Natural killer cell treated with Interleukin-12 subunit alpha and Interleukin-12 subunit beta and Interleukin-15 and Interleukin-18, amount 100 ng/mL, for 72 hours (primary cell): ENCODE data around the gene FERD3L. TPM values are rescaled to one million over a fixed set of nuclear protein-coding genes. Genes with fewer than 3 reads are reported as not detected.

Experiments
- ATAC-seq, 2 donors: fragments of 150-1000 bp; cut with Tn5 transposase in 1 of 2; sonication (Bioruptor Pico), chemical (Tn5 transposase) in 1 of 2; 2 replicates each; pipeline ENCODE4 v1.10.0; 2021
- DNase-seq: peaks from one replicate; pipeline ENCODE4 v3.0.0; 2022; ENCODE audit warnings: low spot score
- H3K27ac Mint-ChIP-seq, 2 donors: 1 replicate in 1 of 2; 2 replicates in 1 of 2; pipeline ENCODE4 v1.8.0; 2022; ENCODE audit warnings: mixed read lengths in 2 of 2, mild to moderate bottlenecking in 1 of 2, moderate library complexity in 1 of 2
- H3K27me3 Mint-ChIP-seq, 2 donors: 1 replicate in 1 of 2; 2 replicates in 1 of 2; pipeline ENCODE4 v1.8.0; 2022; ENCODE audit warnings: mixed read lengths in 2 of 2
- H3K36me3 Mint-ChIP-seq: one replicate; pipeline ENCODE4 v1.8.0; 2022; ENCODE audit warnings: mixed read lengths
- H3K4me1 Mint-ChIP-seq, 2 donors: 1 replicate in 1 of 2; 2 replicates in 1 of 2; pipeline ENCODE4 v1.8.0; 2022; ENCODE audit warnings: low read depth in 2 of 2, mixed read lengths in 2 of 2, mild to moderate bottlenecking in 1 of 2
- H3K4me3 Mint-ChIP-seq: one replicate; pipeline ENCODE4 v1.8.0; 2022; ENCODE audit warnings: mixed read lengths
- H3K9me3 Mint-ChIP-seq: 2 replicates; pipeline ENCODE4 v1.8.0; 2022; ENCODE audit warnings: mixed read lengths
- total RNA-seq, 2 donors: library from RNA; stranded (reverse); gene quantifications; one replicate each; pipeline ENCODE4 v1.2.3, GENCODE V29; 2022

FERD3L gene
- total RNA-seq, 2 donors from 2014 or later = not detected

DNA sequence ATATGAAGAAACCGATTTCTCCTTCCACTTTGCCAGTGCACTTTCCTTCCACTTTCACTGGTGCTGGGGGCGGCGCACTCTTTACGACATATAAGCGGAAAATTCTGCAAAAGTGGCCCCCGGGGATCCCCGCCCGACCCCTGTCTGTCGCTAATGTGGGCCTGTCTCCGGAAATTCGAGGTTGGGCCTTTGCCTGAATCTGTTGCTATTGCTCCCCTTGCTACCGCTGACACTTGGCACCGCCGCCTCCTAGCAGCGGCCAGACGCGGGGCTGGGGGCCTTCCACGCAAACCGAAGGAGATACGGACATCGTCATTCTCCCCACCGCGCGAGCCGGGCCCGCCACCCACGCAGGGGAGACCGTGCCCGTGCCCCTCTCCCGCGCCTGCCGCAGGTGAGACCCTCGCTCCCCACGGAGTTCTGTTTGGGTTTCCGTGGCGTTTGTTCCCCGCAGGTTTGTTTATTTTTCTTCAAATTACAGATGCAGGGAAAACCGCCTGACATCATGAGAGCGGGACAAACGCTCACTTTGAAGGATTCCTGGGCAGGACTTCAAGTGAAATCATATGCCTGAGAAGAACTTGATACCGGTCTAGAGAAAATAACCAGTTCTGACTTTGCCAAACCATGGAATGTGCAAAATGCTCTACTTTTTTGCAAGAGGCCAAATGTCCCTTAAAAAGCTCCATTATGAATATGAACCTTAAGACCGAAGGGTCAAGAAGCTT, 32.8 kb downstream of the FERD3L start:
- DNase-seq (no peak), ATAC-seq (no peak)
- peaks cover 14% of the 10 kb centered on the region for H3K36me3 Mint-ChIP-seq
- H3K27me3 Mint-ChIP-seq = peaks cover 50 to 82% of the 10 kb centered on the region in 2 donors
- H3K27ac Mint-ChIP-seq = no peak overlapping the region
- no peak overlapping the region for H3K4me3 Mint-ChIP-seq
- peaks cover 3% of the 10 kb centered on the region for H3K9me3 Mint-ChIP-seq
- peaks cover 6 to 13% of the 10 kb centered on the region in 2 donors for H3K4me1 Mint-ChIP-seq

DNA sequence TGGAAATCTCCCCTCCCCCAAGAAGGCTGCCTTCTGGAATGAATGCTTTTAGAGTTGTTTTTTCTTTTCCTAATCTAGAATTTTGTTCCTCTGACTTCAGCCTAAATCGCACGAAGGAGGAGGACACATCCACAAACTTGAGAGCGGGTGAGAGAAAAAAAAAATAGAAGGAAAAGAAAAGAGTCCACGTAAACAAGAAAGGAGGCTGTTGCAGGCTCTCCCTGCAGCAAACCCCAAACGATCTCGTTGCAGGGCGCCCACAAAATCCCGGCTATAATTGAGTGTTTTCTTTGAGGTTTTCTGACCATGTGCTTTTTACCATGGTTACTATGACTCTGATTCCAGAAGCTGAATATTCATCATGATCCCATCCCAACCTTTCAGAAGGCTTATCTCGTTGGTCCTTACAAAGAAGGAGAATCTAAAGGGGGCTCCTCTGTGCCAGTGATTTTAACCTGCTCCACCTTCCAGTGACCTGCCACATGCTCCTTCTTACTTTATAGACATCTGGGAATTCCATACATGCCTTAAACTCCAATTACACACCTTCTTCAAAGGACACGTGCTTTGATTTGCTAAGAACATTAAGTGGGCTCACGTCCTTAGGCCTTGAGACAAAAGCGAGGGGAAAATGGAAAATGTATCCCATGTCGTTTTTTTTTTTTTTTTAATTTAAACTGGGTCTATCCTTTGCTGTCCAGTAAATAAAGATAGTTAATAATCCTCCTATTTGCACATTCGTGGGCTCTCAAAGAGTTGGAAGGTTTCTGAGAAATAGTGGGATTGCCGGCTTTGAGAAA, 33.5 kb downstream of the FERD3L start:
- H3K27ac Mint-ChIP-seq = no peak overlapping the region
- H3K4me1 Mint-ChIP-seq = peaks cover 6 to 16% of the 10 kb centered on the region in 2 donors
- no peak for ATAC-seq
- H3K36me3 Mint-ChIP-seq = peaks cover 14% of the 10 kb centered on the region
- no peak for DNase-seq
- peaks cover 3% of the 10 kb centered on the region for H3K9me3 Mint-ChIP-seq
- peaks cover 54 to 90% of the 10 kb centered on the region in 2 donors for H3K27me3 Mint-ChIP-seq
- no peak overlapping the region for H3K4me3 Mint-ChIP-seq

DNA sequence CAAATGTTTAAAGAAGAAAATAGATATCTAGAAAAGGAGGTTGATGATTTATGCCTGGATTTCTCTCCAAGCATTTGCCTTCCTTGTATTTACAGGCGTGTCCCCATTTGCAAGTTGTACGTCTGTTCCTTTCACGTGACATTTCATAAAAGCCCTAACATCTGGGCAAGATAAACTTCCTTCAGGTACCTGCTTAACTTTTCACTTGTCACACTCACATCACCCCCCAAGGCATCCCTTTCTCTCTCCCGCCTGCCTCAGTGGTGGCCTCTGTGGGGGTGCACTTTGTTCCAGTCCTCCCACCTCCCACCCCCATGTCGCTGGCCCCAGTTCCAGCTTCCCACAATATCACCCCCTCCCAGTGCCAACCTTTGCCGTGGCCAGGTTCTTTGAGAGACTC, 34.4 kb downstream of the FERD3L start:
- H3K27ac Mint-ChIP-seq = no peak overlapping the region
- ATAC-seq = no peak
- peaks cover 55 to 93% of the 10 kb centered on the region in 2 donors for H3K27me3 Mint-ChIP-seq
- peaks cover 2 to 12% of the 10 kb centered on the region in 2 donors for H3K4me1 Mint-ChIP-seq
- H3K4me3 Mint-ChIP-seq = no peak overlapping the region
- peaks cover 3% of the 10 kb centered on the region for H3K9me3 Mint-ChIP-seq
- H3K36me3 Mint-ChIP-seq = peaks cover 14% of the 10 kb centered on the region
- no peak for DNase-seq

DNA sequence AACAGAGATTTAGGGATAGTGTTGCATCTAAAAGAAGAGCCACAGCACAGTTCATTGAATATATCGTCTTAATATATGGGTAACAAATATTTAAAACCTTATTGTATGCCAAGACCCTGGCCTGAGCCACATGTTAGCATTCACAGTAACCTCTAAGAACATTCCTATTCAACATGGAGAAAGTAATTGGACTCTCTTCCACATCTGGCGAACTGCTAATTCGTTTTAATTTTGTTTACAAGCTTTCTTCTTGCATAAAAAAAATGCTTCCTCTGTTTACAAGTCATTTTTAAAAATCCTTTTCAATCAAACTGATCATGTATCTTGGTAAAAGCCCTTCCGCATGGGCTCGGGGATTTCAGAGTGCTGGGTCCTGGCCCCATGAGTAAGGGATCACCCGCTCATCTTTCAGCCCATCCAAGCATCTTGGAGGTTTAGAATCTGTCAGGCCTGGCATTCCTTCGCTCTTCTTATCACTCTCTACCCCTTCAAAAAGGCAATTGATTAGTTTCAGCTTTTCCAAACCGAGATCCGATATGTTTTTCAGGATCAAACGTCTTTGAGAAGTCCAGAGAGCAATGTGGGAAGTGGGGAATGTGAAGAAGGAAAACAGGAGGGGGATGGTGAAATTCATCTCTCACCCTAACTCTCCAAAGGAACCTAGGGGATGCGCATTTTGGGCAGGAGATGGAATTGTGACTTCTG, 35.0 kb downstream of the FERD3L start:
- ATAC-seq (no peak), DNase-seq (no peak)
- H3K4me3 Mint-ChIP-seq = no peak overlapping the region
- H3K27ac Mint-ChIP-seq = no peak overlapping the region
- peaks cover 14% of the 10 kb centered on the region for H3K36me3 Mint-ChIP-seq
- H3K4me1 Mint-ChIP-seq = peaks cover 2 to 11% of the 10 kb centered on the region in 2 donors
- peaks cover 3% of the 10 kb centered on the region for H3K9me3 Mint-ChIP-seq
- H3K27me3 Mint-ChIP-seq = peaks cover 58 to 97% of the 10 kb centered on the region in 2 donors

DNA sequence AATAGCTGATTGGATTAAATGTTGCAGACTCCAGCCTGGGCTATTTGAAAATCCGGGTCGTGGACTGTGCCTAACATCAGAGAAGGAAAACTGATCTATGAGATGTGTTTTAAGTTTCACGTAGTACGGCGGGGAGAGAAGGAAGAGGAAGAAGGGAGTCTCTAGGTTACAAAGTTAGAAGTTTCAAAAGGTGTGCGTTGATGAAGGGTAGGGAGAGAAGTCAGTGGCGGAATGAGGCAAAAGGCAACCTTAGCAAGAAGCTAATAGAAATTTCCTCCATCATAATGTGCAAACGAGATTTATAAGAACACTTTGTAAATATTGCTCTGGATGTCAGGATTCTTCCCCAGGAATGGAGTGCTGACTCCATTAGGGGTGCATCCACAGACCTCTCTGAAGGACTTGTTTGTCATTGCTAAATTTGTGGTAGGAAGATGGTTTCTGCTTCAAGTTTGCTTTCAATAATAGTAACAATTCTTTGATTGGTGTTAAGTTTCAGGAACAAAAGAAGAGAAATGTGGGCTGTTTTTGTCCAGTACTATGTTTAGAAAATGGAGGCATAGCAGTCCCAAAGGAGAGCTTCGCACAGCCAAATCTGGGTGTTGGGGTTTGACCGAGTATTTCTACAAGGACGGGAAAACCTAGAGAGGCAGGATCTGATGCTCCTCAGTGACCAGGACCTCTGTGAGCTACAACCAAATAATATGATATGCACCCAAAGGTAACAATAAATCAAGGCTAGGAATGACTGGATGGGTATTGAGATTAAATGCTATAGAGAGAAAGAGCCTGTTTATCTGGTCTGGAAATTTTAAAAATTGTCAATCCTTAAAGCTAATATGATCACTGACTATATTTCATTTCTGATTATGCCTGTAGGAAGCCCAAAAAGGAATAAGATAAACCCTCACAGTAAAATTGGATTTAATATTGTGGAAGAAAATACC, 35.9 kb downstream of the FERD3L start:
- no peak for ATAC-seq
- Mint-ChIP-seq H3K4me3 (no peak overlapping the region), H3K9me3 (peaks cover 3% of the 10 kb centered on the region), H3K4me1 (peaks cover 2 to 11% of the 10 kb centered on the region in 2 donors), H3K27ac (no peak overlapping the region), H3K27me3 (peaks cover 61 to 99% of the 10 kb centered on the region in 2 donors), H3K36me3 (peaks cover 10% of the 10 kb centered on the region)
- DNase-seq = no peak

DNA sequence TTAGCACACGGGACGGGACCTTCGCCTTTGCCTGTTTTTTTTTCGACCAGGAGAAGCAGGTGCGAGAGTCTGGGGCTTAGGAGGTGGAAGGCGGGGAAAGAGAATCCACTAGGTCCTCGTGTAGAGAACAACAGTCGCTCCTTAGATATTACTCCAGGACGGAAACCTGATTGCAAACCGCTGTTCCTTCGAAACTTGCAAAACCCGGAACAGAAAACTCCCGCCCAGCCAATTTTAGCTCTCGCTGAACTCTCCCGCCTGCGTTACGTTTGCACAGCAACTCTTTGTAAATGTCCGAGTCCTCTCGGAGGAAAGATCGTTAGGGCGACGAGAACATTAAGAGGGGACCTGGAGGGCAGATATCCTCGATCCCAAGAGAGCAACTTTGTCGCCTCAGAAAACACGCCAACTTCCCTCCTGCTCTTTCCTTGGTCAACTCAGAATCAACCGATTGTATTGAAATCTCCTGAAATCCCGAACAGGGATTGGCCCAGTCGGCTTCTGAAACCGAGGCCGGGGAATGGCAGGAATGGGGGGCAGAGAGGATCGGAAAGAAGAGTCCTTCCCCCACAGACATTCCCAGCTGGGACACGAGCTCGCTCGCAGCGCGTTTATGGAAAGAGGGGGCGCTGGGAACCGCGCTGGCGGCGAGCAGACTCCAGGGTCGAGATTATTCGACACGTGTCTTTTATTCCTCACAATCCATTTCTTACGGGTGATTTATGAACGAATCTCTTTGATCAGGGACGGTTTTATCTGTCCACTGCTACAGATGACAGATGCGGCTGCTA, 37.7 kb downstream of the FERD3L start:
- Mint-ChIP-seq H3K4me3 (peak overlapping the region; percentile 10), H3K27me3 (peaks cover 64 to 97% of the 10 kb centered on the region in 2 donors), H3K36me3 (peaks cover 10% of the 10 kb centered on the region), H3K9me3 (peaks cover 3% of the 10 kb centered on the region), H3K27ac (no peak overlapping the region), H3K4me1 (peaks cover 2 to 11% of the 10 kb centered on the region in 2 donors)
- ATAC-seq (no peak), DNase-seq (no peak)

DNA sequence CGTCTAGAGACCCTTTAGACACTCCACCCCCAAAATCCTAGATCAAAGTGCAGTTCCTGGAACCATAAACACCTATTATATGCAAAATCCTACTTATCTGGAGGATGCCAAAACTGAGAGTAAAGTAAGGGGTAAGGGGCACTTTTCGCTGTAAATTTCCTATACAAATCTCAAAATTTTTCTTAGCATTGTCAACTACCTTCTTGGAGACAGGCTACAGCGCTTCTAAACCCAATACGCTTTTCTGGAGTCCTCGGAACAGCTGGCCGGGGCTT, 38.2 kb downstream of the FERD3L start:
- DNase-seq = no peak
- H3K36me3 Mint-ChIP-seq = peaks cover 10% of the 10 kb centered on the region
- H3K9me3 Mint-ChIP-seq = peaks cover 3% of the 10 kb centered on the region
- H3K27me3 Mint-ChIP-seq = peaks cover 64 to 92% of the 10 kb centered on the region in 2 donors
- H3K27ac Mint-ChIP-seq = no peak overlapping the region
- peaks cover 2 to 11% of the 10 kb centered on the region in 2 donors for H3K4me1 Mint-ChIP-seq
- no peak for ATAC-seq
- H3K4me3 Mint-ChIP-seq = peak overlapping the region; percentile 10

DNA sequence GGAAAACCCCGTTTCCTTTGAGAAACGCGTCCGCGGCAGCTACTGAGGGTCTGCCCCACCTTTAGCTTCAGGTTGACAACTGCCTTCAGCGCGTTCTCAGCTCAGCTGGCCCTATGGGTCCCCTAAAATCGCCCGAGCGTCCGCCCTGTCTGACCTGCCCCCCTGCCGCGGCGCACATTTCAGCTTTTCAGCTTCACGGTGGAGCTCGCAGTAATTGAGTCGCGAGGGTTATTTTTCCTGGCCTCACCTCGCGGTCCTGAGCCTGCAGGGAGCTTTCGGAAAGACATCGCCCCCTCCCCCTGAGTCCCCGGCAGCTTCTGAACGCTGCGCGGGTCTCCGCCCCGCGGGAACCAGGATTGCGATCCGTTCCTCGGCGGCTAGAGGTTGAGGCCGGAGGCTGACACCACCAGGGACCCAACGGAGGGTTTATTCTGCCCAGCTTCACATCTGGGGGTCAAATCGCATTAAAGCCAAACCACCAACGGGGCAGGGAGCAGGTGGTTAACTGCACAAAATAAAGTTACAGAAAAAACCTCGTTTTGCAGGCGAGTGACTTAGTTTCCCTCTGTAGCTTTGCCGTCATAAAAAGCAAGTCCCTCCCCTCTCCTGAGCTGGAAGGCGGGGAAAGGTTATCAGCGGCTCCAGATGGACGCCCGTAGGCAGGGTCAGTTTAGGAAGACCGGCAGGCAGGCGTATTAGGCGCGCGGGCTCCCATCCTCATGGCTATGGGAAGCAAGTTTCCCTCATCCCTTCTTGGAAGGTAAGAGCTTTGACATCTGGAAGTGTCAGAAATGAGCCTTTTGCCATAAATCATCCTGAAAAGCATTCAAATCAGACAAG, 38.8 kb downstream of the FERD3L start:
- no peak for DNase-seq
- Mint-ChIP-seq H3K36me3 (peaks cover 10% of the 10 kb centered on the region), H3K27me3 (peaks cover 60 to 86% of the 10 kb centered on the region in 2 donors), H3K9me3 (peaks cover 3% of the 10 kb centered on the region), H3K4me3 (peak overlapping the region; percentile 10), H3K4me1 (peaks cover 2 to 11% of the 10 kb centered on the region in 2 donors), H3K27ac (no peak overlapping the region)
- no peak for ATAC-seq

DNA sequence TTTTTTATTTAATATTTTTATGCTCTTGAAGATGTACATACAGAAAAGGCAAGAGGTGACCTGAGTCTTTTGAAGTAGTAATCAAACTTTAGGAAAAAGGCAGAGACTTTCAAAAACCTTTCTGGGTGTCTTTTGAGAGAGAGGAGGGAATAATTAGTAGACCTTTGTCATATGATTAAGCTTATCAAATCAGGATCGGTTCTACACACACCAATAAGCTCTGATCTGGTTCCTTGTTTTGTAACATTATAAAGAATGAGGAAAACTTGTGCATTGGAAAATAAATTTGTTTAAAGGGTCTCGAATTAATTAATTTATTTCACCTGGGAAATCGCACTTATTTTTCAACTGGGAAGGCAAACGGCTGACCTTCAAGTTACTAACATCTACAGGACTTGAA, 39.7 kb downstream of the FERD3L start:
- Mint-ChIP-seq H3K4me3 (no peak overlapping the region), H3K27ac (no peak overlapping the region), H3K36me3 (peaks cover 10% of the 10 kb centered on the region), H3K27me3 (peaks cover 51 to 77% of the 10 kb centered on the region in 2 donors), H3K9me3 (peaks cover 3% of the 10 kb centered on the region), H3K4me1 (peaks cover 2 to 6% of the 10 kb centered on the region in 2 donors)
- no peak for ATAC-seq
- no peak for DNase-seq

DNA sequence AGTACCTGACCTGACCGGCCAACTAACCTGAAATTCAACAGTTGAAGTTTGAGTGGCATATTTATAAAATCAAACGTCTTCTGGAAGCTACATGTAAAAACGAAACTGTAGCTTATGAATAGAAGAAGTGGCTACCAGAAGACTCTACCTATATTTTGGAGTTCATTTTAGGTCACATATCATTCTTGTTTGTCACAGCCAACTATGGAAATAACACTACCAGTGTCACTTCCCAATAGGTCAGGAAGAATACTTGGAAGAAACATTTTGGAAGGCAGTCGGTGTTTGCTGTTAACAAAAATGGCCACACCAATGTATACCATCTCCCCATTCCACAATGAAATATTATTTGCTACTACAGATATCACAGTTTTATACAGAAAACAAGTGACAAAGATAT, 40.4 kb downstream of the FERD3L start:
- H3K4me1 Mint-ChIP-seq = peaks cover 2 to 6% of the 10 kb centered on the region in 2 donors
- H3K4me3 Mint-ChIP-seq = no peak overlapping the region
- peaks cover 46 to 72% of the 10 kb centered on the region in 2 donors for H3K27me3 Mint-ChIP-seq
- no peak overlapping the region for H3K27ac Mint-ChIP-seq
- DNase-seq = no peak
- no peak for ATAC-seq
- peaks cover 10% of the 10 kb centered on the region for H3K36me3 Mint-ChIP-seq
- H3K9me3 Mint-ChIP-seq = peaks cover 3% of the 10 kb centered on the region

DNA sequence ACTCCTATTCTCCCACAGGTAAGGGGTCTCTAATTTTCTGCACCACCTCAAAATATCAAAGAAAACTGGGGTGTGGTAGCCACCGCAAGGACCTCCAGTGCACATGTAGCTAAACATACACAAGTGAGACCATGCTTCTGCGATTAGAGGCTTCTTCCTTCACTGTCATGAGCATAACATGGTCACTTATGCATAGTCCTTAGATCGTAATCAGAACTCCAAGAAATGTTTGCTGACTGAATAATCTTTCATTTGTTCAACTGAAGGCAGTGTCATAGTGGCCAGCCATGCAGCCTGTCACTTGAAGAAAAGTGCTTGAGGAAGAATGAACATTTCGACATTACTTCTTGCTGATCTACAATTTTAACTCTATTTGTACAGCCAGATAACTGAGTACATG, 42.3 kb downstream of the FERD3L start:
- Mint-ChIP-seq H3K9me3 (no peaks in the 10 kb centered on the region), H3K4me3 (no peak overlapping the region), H3K4me1 (peaks cover 2 to 6% of the 10 kb centered on the region in 2 donors), H3K36me3 (no peaks in the 10 kb centered on the region), H3K27me3 (peaks cover 32 to 68% of the 10 kb centered on the region in 2 donors), H3K27ac (no peak overlapping the region)
- ATAC-seq (no peak), DNase-seq (no peak)

DNA sequence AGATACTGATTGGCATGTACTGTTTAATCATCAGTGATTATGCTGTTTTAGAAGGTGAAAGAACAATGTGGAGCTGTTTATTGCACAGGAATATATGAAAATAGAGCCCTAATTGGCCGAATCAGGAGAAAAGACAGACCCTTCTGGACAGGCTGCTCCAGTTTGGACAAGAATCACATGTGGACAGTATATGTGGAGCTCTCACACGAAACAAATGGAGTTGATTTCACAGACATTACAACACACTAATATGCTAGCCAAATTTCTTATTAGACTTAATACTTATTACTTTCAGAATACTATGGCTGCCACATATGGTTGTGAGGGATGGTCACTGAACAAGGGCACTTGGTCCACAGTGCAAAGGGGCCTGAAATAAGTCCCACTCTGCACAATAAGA, 43.3 kb downstream of the FERD3L start:
- Mint-ChIP-seq H3K27ac (no peak overlapping the region), H3K36me3 (no peaks in the 10 kb centered on the region), H3K4me3 (no peak overlapping the region), H3K9me3 (no peaks in the 10 kb centered on the region), H3K27me3 (peaks cover 29 to 58% of the 10 kb centered on the region in 2 donors), H3K4me1 (no peaks in the 10 kb centered on the region)
- no peak for DNase-seq
- ATAC-seq = no peak
